Left lung (tissue), 10 donors: ENCODE results near the gene RMC1. TPM values are rescaled to one million over a fixed set of nuclear protein-coding genes. Genes with fewer than 3 reads are reported as not detected.

Source experiments
- ATAC-seq: fragments of 200-7000 bp; cut with Tn5 transposase; one replicate; pipeline ENCODE4 v1.9.1; 2020; ENCODE audit warnings: moderate library complexity
- DNase-seq, 4 donors: peaks; one replicate each; pipeline ENCODE4 v3.0.0-alpha.2; 2013 to 2020
- H3K27ac ChIP-seq, 2 donors: fragments of 200-600 bp; sonication (generic) in 1 of 2; one replicate each; pipeline versions ENCODE4 v1.5.0 to v1.8.0; 2020 to 2021
- H3K27me3 ChIP-seq, 2 donors: fragments of 200-600 bp; sonication (generic) in 1 of 2; one replicate each; pipeline versions ENCODE4 v1.5.0 to v1.8.0; 2020 to 2021
- H3K36me3 ChIP-seq, 2 donors: fragments of 200-600 bp; sonication (generic) in 1 of 2; one replicate each; pipeline versions ENCODE4 v1.5.0 to v1.8.0; 2020 to 2021
- H3K4me1 ChIP-seq, 2 donors: fragments of 200-600 bp; one replicate each; pipeline ENCODE4 v1.8.0; 2021
- H3K4me3 ChIP-seq, 2 donors: fragments of 200-600 bp; sonication (generic) in 1 of 2; one replicate each; pipeline versions ENCODE4 v1.5.0 to v1.8.0; 2020 to 2021; ENCODE audit warnings: mild to moderate bottlenecking in 1 of 2
- H3K9me3 ChIP-seq, 2 donors: fragments of 200-600 bp; sonication (generic) in 1 of 2; one replicate each; pipeline versions ENCODE4 v1.5.0 to v1.8.0; 2020 to 2021
- intact Hi-C, 2 donors: fragments of 100-400 bp; cut with DNase I; formaldehyde crosslinking; loops; one replicate each; pipeline versions ENCODE4 v1.11.2 to v1.14.2; 2022
- polyA plus RNA-seq, 6 donors: library from polyadenylated mRNA; unstranded; fragments of 120-200 nt; gene quantifications; one replicate each; pipeline ENCODE4 v1.2.1, GENCODE V29; 2013; ENCODE audit not compliant: insufficient read length in 6 of 6
- total RNA-seq, 2 donors: library from RNA; stranded (reverse); fragmentation: NEBNext Ultra II Directional; extraction: Animal tissue kit (Norgen Biotek cat#: 25700); gene quantifications; one replicate each; pipeline ENCODE4 v1.2.1, GENCODE V29; 2021
- TF ChIP-seq, protein P1 (sequence below), 2 donors: fragments of 200-600 bp; sonication (generic) in 1 of 2; IDR thresholded peaks; one replicate each; pipeline versions ENCODE4 v1.5.0 to v1.8.0; 2021; ENCODE audit warnings: antibody characterized with exemption in 2 of 2
- donor health status: DM: no; HTN: yes; CAD: no.
- donor health status: DM: no; HTN: no; CAD: no.

Gene RMC1
- total and polyA plus RNA-seq, 8 donors: 23.5 to 37.9 (median 27.2) TPM

DNA sequence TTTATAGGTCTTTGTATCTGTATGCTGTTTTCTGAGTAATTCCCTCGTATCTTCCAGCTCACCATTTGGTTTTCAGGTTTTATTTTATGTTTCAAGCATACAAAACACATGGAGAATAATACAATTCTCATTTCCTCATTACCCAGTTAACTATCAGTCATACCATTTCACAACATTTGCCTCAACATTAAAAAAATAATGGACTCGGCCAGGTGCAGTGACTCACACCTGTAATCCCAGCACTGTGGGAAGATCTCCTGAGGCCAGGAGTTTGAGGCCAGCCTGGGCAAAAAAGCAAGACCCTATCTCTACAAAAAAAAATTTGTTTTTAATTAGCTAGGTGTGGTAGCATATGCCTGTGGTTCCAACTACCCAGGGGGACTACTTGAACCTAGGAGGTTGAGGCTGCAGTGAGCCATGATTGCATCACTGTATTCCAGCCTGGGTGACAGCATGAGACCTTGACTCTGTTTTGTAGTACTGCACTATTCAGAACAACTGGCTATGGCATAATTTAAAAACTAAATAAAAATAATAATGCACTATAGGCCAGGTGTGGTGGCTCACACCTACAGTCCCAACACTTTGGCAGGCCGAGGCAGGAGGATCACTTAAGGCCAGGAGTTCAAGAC is 62.7 kb downstream of the RMC1 start:
- peaks cover 0 to 98% of the 10 kb centered on the region in 2 donors for H3K36me3 ChIP-seq
- no peak for ATAC-seq

GRCh38 chr18:23567671-23568070 is 64.4 kb downstream of the RMC1 start:
- no peak for ATAC-seq
- peaks cover 0 to 98% of the 10 kb centered on the region in 2 donors for H3K36me3 ChIP-seq
- DNase-seq: peak in 2 of 4 donors; percentile 19 to 28
- H3K9me3 ChIP-seq: no peaks in the 10 kb centered on the region
- H3K4me1 ChIP-seq: peaks cover 0 to under 1% of the 10 kb centered on the region in 2 donors
- H3K27ac ChIP-seq: no peak overlapping the region
- intact Hi-C loops: no loop called here
- no peaks in the 10 kb centered on the region for H3K27me3 ChIP-seq
- H3K4me3 ChIP-seq: no peak overlapping the region
- TF ChIP-seq, protein P1, sequence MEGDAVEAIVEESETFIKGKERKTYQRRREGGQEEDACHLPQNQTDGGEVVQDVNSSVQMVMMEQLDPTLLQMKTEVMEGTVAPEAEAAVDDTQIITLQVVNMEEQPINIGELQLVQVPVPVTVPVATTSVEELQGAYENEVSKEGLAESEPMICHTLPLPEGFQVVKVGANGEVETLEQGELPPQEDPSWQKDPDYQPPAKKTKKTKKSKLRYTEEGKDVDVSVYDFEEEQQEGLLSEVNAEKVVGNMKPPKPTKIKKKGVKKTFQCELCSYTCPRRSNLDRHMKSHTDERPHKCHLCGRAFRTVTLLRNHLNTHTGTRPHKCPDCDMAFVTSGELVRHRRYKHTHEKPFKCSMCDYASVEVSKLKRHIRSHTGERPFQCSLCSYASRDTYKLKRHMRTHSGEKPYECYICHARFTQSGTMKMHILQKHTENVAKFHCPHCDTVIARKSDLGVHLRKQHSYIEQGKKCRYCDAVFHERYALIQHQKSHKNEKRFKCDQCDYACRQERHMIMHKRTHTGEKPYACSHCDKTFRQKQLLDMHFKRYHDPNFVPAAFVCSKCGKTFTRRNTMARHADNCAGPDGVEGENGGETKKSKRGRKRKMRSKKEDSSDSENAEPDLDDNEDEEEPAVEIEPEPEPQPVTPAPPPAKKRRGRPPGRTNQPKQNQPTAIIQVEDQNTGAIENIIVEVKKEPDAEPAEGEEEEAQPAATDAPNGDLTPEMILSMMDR (IDR thresholded peaks at IDR 0.05): no peak

More for the DNA sequence above, 62.7 kb downstream of the RMC1 start:
- intact Hi-C loops: no loop called here
- Histone ChIP-seq H3K27me3 (no peaks in the 10 kb centered on the region), H3K4me3 (no peak overlapping the region), H3K4me1 (no peaks in the 10 kb centered on the region), H3K9me3 (no peaks in the 10 kb centered on the region), H3K27ac (no peak overlapping the region)
- DNase-seq: no peak
- TF ChIP-seq, protein P1 (IDR thresholded peaks at IDR 0.05): no peak

DNA sequence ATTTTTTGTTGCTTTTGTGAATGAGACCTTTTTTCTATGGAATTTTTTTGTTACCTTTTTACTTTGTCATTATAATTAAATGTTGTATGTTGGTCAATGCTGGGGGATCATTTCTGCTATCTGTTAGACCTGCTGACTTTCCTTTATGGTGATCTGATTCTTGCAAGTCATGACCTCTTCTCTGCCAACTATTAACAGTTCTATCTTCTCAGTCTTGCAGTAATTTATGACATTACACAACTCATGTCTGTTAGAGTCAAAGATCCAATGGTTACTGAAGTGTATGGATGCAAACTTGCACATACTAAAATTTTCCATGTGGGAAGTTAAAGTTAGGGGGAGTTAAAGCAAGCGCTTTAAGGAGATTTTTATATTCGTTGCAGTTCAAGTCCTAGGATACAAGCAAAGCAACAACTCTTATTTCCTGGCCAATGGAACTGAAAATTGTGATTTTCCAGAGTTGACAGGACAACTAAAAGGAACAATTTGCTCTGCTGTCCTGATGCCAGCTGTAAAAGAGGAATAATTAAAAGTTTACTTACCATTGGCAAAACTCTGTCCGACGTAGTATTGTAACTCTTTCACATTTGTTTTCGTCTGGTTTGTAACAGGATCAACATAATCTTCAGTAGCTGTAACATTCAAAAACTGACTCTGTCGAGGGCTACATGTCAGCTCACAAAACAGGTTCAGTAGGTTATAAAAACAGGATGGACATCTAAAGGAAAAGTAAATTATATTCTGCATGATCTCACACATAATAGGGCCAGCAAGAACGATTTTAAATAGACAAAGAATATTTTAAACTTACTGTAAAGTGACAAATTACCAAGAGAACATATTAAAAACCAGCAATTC is 65.2 kb downstream of the RMC1 start:
- intact Hi-C loops: no loop called here
- Histone ChIP-seq H3K9me3 (no peaks in the 10 kb centered on the region), H3K4me1 (peaks cover 0 to 8% of the 10 kb centered on the region in 2 donors), H3K27ac (no peak overlapping the region), H3K27me3 (no peaks in the 10 kb centered on the region), H3K36me3 (peaks cover 0 to 96% of the 10 kb centered on the region in 2 donors), H3K4me3 (no peak overlapping the region)
- no peak for ATAC-seq
- DNase-seq: peak in 2 of 4 donors; percentile 17 to 37
- TF ChIP-seq, protein P1 (IDR thresholded peaks at IDR 0.05): no peak

- Histone ChIP-seq H3K9me3 (no peaks in the 10 kb centered on the region), H3K4me3 (no peak overlapping the region), H3K4me1 (peaks cover 3 to 18% of the 10 kb centered on the region in 2 donors), H3K27me3 (no peaks in the 10 kb centered on the region), H3K27ac (no peak overlapping the region), H3K36me3 (peaks cover 0 to 86% of the 10 kb centered on the region in 2 donors)
- TF ChIP-seq, protein P1 (IDR thresholded peaks at IDR 0.05): no peak
- ATAC-seq (no peak), DNase-seq (no peak)
- intact Hi-C loops: no loop called here
Observed at GRCh38 chr18:23569299-23570063, 66.2 kb downstream of the RMC1 start.
